C1 segment of cervical spinal cord (tissue), 14 donors: Measurements from ENCODE around the gene IP6K2.

Experiments used
- DNase-seq, 14 donors: peaks; one replicate each; lab custom pipeline; 2025; lab: John Stamatoyannopoulos, UW

The IP6K2 gene

DNA sequence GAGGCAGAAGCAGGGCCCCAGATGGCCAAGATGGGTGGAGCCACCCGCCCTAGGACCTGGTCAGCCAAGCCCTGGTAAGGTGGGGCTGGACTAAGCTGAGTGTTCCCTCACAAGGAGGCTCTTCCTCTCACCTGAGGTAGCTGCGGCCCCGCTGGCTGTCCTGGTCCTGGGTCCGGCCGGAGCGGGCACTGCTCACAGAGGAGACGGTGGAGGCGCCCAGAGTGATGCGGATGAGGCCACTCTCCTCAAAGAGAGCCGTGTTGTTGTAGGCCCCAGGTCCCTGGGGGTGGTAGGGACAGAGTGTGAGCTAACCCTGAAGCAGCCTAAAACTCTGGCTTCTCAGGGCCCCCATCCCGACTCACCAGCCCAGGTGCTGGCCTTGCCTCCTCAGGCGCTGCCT is 74.4 kb downstream of the IP6K2 start:
- no peak for DNase-seq

- no peak for DNase-seq
Observed at GRCh38 chr3:48641396-48641795, 75.6 kb downstream of the IP6K2 start.

DNA sequence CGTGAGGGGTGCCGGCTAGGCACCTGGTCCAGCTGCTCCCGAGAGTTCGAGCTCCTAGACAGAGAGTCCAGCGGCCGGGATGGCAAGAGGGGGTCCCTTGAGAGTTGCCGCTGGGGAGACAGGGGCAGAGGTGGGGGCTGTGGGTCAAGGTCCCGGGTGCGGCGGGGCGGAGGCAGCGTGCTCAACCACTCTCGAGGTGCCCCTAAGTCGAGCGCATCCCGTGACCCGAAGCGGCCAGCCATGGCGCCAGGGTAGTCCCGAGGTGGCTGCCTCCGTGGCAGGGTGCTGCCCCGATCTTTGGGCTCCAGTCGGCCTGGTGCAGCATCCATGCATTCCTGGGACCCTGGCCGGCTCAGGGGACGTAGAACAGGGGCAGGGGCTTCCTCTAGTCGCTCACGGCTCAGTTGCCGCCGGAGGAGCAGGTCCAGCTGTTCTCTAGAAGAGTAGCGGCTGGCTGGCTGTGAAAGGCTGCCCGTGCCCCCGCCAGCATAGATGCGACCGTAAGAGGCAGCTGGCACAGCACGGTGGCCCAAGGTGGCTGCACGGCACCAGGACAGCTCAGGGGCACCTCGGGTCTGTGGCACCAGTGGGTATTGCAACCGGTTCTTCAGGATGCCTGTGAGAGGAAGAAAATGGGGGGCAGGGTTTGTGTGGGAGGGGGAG is 76.9 kb downstream of the IP6K2 start:
- no peak for DNase-seq
